IPS DF 4.7 (cell line): ENCODE results near the gene SNU13.
"Not testable (repeated sequence)": the region's sequence is repeated elsewhere in the genome, so short reads cannot be mapped to it uniquely, and the experiment has no call there.

Source experiments
- DNase-seq: peaks from one replicate; pipeline ENCODE4 v3.0.0-alpha.2; 2013; ENCODE audit warnings: low spot score; ENCODE audit errors: extremely low read depth

The SNU13 gene

DNA sequence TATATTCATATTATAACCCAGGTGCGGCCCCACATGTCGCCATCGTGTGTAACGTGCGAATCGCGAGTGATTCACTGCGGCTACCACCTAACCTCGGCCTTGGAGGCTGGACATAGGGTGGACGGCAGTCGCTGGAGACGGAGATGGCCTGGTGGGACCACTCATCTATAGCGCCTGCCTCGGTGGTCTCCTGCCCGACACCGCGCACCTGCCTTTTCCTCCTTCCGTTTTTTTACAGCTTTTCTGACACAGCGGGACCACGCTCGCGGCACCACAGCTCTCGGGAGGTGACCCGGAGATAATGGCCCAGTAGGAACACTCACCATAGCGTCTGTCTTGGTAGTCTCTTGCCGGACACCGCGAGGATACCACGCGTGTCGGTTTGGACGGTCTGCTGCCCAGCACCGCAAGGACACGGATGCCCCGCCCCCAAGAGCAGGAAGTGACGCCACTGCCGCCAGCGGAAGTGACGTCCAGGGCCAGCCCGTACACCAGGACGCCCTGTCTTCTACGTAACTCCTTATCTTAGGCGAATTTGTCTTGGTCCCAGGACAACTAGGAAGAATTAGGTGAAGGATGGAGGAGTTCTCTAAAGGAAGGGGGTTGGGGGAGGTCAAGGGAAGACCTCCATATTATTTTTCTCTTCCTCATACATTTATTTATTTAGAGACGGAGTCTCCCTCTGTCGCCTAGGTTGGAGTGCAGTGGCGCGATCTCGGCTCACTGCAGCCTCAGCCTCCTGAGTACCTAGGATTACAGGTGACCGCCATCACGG is 6.4 kb downstream of the SNU13 start:
- DNase-seq, result no peak

DNA sequence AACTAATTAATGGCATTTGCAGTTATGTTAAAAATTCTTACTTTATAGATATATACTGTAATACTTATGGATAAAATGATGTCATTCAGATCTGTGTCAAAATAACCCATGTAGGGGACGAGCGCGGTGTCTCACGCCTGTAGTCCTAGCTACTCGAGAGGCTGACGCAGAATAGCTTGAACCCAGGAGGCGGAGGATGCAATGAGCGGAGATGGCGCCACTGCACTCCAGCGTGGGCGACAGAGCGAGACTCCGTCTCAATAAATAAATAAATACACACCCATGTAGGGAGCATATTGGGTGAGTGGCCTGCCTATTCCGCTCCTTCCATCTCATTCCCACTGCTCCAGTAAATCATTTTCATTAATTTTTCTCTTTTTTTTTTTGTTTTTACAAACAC is 7.1 kb downstream of the SNU13 start:
- no peak for DNase-seq

DNA sequence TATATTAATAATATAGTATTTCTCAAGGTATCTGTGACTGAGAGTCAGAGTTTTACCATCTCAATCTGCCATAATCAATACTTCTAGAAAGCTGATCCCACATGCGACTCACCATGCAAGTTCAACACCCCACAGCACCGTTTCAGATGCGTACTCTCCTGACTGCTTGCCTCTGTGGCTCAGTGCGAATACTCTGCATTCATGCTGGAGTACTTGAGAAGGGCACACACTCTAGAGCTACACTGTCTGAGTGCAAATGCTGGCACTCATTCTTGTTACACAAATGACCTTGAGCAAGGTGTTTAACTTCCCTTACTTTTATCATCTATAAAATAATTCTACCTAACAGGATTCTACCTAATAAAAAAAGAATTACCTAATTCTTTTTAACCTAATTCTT is 12.5 kb downstream of the SNU13 start:
- DNase-seq, result no peak

DNA sequence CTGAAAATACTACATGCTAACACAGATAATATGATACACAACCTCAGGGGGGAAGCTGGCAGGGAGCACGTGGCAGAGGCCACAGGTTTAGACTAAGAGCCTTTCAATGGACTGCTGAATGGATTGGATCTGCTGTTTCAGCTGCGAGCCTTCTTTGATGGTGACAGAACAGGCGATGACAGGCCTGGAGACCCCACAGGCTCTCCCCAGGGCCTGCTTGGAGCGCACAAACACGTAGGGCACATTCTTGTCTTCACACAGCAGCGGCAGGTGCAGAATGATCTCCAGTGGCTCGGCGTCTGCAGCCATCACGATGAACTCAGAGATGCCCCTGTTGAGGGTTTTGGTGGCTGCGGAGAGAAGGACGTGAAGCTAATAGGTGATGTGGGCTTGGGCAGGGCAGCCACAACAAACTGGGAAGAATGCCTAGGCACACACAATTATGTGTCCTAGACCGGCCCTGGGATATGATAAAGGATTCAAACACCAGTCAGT is 13.8 kb downstream of the SNU13 start:
- no peak for DNase-seq

DNA sequence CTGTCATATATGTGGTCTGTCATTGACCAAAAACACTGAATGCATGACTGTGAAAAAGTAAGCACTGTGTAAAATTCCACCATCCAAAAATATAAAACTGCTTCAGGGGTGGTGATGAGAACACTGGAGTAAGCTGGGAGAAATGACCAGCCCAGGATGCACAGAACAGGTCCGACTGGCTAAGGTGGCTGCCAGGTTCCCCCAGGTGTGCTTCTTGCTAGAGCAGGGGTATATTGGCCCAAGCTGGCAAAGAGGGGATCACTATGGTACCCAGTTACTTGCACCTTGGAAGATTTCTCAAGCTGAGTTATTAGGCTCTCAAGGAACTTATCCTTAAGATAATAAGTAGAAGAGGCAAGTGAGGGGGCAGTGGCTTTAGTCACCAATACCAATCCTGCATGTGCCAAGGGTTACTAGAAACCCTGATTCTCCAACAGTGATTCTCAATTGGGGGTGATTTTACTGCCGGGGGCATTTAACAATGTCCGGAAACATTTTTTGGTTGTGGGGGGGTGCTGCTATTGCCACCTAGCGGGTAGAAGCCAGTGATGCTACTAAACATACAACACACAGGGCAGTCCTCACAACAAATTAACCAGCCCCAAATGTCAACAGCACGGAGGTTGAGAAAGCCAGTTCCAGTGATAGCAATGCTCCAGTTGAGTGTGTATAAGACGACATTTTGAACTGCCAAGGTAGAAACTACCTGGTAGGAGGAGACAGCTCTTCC is 15.7 kb downstream of the SNU13 start:
- no peak for DNase-seq

DNA sequence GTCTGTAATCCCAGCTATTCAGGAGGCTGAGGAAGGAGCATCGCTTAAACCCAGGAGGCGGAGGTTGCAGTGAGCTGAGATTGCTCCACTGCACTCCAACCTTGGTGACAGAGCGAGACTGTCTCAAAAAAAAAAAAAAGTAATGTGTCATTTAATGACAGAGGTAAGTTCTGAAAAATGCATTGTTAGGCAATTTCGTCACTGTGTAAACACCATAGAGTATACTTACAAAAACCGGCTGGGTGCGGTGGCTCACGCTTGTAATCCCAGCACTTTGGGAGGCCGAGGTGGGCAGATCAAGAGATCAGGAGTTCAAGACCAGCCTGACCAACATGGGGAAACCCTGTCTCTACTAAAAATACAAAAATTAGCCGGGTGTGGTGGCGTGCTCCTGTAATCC is 16.6 kb downstream of the SNU13 start:
- DNase-seq, result not testable (repeated sequence)

DNA sequence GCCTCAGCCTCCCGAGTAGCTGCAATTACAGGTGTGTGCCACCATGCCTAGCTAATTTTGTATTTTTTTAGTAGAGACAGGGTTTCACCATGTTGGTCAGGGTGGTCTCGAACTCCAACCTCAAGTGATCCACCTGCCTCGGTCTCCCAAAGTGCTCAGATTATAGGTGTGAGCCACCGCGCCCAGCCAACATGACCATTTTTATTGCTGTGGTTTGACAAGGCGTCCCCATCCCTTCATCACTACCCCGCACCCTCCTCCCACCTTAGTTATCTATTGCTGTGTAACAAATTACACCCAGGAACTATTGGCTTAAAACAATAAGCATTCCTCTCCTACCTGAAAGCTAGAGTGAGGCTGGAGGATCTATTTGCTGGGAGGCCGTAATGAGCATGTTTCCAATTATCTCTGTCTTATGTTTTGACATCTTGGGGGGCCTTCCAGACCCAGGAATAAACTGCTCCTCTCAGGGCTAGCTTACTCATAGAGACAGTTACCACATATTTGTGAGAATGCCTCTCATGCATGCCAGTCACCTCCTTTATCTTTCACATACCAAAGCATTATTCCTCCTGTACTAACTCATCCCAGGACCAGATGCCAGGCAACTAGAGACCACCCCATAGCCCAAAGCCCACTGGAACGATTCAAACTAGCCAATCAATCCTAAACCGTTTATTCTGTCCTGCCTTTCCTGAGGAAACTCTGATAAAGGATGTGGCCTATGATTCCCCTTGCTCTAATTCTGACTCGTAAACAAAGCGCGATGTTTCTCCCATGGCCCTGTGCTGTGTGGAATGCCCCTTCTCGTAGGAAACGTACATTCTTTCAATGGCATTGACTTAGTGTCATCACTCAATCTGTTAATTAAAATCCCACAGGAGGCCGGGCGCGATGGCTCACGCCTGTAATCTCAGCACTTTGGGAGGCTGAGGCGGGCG is 19.4 kb downstream of the SNU13 start:
- DNase-seq, result no peak

DNA sequence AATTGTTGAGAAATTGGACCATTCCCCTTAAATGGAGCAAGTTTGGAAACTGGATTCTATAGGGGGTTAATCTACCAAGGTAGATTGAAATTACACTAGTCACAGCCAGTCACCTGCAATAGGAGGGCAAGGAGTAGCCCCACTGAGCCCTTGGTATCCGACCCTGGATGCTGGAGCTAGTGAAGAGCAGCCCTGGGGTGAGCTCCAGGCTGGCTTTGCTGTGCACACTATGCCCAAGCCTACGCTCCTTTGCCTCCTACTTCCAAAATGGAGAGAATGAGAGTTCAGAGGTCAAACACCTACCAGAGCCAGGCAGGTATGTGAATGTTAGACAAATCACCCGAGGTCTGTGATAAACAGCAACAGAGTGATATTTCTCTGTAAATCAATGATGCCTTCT is 23.7 kb downstream of the SNU13 start:
- no peak for DNase-seq

DNA sequence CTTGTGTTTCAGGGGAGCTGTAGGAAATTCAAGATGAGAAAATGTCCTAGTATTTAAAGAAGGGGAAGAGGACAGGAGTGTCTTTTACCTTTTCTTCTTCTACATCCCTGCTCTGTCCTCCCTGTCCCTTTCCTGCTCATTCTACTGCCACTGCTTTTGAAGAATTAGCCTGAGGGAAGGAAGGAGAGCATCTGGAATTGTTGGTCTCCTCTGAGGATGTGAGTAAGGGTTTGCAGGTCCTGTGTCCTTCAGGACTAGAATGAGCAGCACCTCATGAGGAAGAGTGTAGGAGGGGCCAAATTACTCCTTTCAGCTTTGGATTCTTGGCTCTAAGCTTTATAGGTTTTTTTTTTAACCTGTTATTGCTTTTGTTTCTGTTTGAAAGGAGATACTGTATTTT is 24.2 kb downstream of the SNU13 start:
- no peak for DNase-seq

DNA sequence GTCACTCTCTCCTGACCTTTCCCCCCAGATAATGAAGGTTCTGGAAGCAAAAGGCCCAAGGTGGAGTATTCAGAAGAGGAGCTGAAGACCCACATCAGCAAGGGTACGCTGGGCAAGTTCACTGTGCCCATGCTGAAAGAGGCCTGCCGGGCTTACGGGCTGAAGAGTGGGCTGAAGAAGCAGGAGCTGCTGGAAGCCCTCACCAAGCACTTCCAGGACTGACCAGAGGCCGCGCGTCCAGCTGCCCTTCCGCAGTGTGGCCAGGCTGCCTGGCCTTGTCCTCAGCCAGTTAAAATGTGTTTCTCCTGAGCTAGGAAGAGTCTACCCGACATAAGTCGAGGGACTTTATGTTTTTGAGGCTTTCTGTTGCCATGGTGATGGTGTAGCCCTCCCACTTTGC is 25.1 kb downstream of the SNU13 start:
- not testable (repeated sequence) for DNase-seq

DNA sequence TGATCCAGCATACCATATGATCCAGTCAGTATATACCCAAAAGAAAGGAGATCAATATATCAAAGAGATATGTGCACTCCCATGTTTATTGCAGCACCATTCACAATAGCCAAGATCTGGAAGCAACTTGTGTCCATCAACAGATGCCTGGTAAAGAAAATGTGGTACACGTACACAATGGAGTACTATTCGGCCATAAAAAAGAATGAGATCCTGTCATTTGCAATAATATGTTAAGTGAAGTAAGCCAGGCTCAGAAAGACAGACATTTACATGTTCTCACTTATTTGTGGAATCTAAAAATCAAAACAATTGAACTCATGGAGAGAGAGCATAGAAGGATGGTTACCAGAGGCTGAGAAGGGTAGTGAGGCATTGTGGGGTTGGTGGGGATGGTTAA is 27.0 kb downstream of the SNU13 start:
- DNase-seq, result no peak

DNA sequence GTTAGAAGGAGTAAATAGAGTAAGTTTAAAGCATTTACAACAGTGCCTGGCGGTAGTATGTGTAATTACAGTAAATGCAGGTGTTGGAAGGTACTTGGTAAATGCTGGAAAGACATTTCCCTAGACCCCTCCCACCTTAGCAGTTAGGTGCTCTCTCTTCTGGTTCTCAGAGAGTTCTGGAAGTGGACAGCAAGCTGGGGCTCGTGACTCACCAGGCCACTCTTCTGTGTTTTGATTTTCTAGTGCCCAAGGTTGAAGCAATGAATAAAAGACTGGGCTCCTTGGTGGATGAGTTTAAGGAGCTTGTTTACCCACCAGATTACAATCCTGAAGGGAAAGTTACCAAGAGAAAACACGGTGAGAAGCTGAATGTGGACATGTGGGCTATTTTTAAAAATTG is 27.6 kb downstream of the SNU13 start:
- no peak for DNase-seq

DNA sequence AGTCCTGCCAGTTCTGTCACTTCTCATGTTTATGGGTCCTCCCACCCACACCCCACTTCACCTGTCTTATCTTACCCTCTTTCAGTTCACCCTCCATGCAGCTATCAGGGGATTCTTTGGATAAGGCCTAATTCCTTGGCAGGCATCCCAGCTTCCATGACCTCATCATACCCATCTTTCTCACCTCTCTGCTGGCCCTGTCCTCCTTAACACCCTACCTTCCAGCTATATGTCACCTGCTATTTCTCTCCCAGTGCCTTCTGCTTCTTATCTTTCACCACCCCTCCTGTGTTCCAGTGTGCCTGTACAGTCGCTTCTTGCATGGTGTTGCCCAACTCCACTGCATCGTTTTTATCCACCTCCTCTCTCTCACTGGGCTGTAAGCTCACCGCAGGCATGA is 28.3 kb downstream of the SNU13 start:
- no peak for DNase-seq

DNA sequence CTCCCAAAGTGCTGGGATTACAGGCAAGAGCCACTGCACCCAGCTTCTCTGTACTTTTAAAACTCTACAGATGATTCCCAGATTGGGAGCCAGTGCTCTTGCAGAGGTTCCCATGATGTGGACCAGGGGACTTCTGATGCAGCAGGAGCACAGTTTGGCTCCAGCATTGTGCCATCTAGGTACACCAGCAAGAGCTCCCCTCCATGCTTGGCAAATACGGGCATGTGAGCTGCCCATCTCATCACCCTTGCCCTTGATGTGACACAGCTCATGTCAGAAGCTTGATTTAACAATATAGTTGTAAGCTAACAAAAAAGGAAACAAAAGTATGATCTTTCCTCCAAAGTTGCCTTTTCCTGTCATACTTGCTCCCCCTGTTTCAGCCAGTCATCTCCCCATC is 28.7 kb downstream of the SNU13 start:
- no peak for DNase-seq

DNA sequence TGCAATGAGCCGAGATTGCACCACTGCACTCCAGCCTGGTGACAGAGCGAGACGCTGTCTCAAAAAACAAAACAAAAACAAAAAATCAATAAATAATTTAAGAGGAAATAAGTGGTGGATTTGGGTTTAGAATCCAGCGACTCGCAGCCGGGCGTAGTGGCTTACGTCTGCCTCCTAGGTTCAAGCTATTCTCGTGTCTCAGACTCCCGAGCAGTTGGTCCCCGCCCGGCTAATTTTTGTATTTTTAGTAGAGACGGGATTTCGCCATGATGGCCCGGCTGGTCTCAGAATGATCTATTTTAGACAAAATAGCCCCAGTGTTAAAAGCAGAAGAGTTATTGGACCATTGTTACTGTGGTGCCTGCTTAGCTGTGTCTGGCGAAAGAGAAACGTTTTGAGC is 29.8 kb downstream of the SNU13 start:
- DNase-seq, result no peak

DNA sequence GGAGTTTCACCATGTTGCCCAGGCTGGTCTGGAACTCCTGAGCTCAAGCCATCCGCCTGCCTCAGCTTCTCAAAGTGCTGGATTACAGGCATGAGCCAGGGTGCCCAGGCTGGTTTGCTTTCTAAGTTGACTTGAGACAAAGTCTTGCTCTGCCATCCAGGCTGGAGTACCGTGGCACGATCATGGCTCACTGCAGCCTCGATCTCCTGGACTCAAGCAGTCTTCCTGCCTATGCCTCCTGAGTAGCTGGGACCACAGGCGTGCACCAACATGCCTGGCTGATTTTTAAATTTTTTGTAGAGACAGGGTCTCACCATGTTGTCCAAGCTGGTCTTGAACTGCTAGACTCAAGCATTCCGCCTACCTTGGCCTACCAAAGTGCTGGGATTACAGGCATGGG is 31.0 kb downstream of the SNU13 start:
- no peak for DNase-seq

DNA sequence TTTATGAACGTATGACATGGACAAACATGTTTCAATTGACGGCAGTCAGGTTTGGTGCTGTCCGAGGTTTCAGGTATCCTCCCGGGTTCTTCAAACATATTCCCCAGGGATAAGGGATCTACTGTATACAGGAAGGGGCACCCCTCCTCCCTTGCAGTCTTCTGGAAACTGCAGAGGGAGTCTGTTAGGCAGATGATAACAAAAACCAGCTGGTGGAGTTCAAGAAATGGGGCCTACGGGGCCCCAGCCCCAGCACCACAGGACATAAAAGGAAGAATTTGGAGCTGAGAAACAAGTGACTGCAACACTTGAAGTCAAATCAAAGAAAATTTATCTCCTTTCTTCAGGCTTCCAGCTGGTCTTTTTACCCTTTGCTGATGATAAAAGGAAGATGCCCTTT is 32.1 kb downstream of the SNU13 start:
- no peak for DNase-seq

DNA sequence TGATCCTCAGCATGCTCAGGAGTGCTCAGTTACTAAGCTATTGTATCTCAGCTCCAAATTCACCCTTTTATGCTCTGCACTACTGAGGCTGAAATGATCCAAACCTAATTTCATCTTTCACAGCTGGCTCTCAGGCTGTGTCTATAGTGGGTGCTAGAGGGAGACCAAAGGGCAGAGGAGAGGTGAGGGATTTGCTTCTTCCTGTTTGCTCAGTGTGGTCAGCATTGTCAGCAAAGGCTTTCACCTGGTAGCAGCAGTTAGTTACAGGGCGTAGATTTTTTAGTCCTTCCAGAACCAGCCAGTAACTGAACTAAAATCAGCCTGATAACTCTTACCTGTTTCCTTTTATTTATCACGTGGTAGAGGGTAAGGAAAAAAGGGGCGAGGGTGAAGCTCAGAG is 34.3 kb downstream of the SNU13 start:
- no peak for DNase-seq

DNA sequence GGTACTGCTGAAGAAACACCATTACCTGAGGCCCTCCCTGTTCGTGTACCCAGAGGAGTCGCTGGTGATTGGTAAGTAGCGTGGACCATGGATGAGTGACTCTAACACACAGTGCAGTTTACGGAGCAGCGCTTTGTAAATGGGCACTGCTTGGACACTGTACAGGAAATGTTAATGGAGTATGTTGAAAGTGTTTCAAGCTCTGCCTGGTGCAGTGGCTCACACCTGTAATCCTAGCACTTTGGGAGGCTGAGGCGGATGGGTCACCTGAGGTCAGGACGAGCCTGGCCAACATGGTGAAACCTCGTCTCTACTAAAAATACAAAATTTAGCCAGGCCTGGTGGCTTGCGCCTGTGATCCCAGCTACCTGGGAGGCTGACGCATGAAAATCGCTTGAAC is 37.8 kb downstream of the SNU13 start:
- no peak for DNase-seq

DNA sequence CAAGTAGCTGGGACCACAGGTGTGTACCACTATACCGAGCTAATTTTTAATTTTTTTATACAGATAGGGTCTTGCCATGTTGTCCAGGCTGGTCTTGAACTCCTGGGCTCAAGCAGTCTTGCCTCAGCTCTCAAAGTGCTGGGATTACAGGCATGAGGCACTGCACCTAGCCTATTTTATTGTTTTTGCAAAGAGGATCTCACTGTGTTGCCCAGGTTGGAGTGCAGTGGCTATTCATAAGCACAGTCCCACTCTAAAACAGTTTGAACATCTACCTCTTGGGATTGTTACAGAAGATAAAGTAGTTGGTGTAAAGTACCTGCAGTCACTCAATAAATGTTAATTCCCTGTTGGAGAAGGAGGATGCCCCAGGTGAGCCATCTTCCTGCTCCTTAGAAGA is 38.4 kb downstream of the SNU13 start:
- DNase-seq, result no peak

DNA sequence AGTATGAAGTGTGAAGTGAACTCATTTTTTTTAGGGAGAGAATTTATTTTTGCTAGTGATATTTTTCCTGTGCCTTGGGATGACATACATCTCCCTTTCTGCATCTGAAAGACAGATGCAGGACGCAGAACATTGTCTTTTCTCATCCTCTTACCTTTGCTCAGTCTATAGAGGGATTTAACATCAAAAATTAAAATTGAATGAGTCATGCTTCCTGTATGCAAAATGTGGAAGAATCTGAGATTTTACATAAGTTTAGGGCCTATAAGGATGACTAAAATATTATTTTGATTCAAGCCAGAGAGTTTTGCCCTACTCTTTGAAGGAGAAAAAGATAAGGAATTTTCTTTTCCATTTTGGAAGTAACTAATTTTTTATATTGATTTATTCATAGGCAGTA is 40.2 kb downstream of the SNU13 start:
- no peak for DNase-seq

DNA sequence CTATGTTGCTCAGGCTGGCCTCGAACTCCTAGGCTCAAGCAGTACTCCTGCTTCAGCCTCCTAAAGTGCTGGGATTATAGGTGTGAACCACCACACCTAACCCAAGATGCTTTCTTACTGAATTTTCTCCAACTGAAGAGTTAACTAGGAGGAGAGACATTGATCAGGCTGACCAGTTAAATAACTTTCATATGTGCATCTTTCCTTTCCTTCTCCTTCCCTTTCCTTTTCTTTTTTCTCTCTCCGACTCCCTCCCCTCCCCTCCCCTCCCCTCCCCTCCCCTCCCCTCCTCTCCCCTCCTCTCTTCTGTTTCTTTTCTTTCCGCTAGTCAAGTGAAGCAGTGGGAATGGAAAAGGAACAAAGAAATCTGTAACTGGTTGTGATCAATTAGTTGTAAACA is 40.9 kb downstream of the SNU13 start:
- no peak for DNase-seq
